ENCODE results near the gene FN1.

Gene FN1

DNA sequence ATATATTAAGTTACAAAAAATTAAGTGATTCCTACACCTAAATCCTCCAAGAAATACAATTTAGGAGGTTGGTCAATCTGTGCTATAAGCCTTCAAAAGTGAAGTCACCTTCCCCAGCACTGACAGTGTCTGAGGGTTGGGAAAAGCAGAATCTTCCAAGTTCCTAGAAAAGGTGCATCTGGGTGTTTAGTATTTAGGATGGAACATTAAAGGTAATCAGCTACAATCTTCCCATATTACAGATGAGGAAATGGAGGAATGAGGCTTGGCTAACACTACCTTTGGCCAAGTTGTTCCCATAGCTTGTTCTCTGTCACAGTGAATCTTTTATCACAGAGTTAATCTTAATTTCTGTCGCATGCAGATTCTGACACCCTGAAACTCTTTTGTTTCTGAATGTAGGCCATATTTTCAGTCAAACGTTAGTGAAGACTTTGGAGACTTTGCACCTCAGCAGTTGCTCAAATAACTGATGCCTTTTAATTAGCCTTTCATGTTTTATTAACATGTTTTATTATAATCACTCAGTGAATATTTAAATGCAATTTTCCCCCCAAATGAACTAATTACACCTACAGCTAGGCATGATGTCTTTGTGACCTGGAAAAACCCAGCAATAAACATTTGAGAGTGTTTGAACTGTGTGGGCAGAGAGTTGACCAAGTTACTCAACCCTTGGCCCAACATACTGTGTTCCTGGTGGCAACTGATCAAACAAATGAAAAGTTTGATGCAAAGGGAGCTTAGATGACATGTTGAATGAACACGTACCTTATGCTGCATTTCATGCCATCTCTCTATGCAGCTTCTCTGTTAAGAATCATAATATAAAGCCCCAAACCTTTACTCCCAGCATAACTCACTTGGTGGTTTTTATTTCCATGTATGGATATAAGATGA is 17.6 kb downstream of the FN1 start:
- TF ChIP-seq REST (IDR thresholded peaks at IDR 0.05; ENCODE audit: low read depth) (no peak), CREB1 (IDR thresholded peaks at IDR 0.05; ENCODE audit: low read depth) (no peak), USF1 (IDR thresholded peaks at IDR 0.05) (no peak), ZBTB7A (IDR thresholded peaks at IDR 0.05; ENCODE audit: low read depth) (no peak), CEBPB (IDR thresholded peaks at IDR 0.05) (no peak), EGR1 (IDR thresholded peaks at IDR 0.05) (no peak), NFIC (IDR thresholded peaks at IDR 0.05) (no peak), RAD21 (IDR thresholded peaks at IDR 0.05; ENCODE audit: low read depth) (no peak)

- no peak for TF ChIP-seq YY1 (IDR thresholded peaks at IDR 0.05; ENCODE audit: low read depth)
These were observed 18.4 kb downstream of the FN1 start for GRCh38 chr2:215417400-215417951.

GRCh38 chr2:215416656-215417055 is 19.2 kb downstream of the FN1 start:
- TF ChIP-seq REST (IDR thresholded peaks at IDR 0.05; ENCODE audit: low read depth), result no peak

DNA sequence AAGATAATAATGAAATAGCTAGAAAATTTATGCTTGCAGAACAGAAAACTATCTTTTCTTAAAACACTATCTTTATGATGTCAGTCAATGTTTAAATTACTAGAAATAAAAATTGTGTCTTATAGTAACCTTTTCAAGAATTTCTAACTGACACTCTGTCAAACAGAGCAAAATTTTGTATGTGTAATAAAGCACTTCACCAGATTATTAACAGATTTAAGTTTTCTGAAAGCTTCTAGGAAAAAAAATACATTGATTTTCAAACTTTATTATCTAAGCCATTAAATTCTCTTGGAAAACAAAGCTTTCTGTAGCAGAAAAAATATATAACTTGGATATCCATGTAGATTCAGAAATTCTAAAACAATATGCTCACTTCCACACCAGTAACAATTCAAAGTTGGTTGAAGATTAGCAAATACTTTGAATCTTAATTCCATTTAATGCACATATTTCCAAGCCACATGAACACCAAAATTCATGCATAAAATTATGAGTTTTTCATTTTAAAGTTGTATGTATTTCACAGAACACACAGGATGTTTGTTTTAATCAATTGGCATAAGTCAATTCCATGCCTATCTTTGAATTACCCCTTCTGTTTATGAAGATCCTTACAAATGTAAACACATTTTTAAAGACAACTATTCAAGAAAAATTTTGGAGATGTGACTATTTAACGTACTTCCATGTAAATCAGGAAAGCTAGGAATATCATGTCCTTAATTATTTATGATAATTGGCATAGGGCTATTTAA is 19.9 kb downstream of the FN1 start:
- TF ChIP-seq TAF1 (IDR thresholded peaks at IDR 0.05; ENCODE audit: low read depth) (no peak), TCF12 (IDR thresholded peaks at IDR 0.05; ENCODE audit: low read depth) (no peak), EP300 (IDR thresholded peaks at IDR 0.05; ENCODE audit: borderline replicate concordance) (no peak), ZBTB7A (IDR thresholded peaks at IDR 0.05; ENCODE audit: low read depth) (no peak), CREB1 (IDR thresholded peaks at IDR 0.05; ENCODE audit: low read depth) (no peak), FOXM1 (IDR thresholded peaks at IDR 0.05; ENCODE audit: borderline replicate concordance, low read depth) (no peak), EGR1 (IDR thresholded peaks at IDR 0.05) (no peak), CEBPB (IDR thresholded peaks at IDR 0.05) (no peak), TEAD4 (IDR thresholded peaks at IDR 0.05) (no peak), NFIC (IDR thresholded peaks at IDR 0.05) (no peak), REST (IDR thresholded peaks at IDR 0.05; ENCODE audit: low read depth) (no peak), RAD21 (IDR thresholded peaks at IDR 0.05; ENCODE audit: low read depth) (no peak)
- TF ChIP-seq, protein P1, sequence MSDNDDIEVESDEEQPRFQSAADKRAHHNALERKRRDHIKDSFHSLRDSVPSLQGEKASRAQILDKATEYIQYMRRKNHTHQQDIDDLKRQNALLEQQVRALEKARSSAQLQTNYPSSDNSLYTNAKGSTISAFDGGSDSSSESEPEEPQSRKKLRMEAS (IDR thresholded peaks at IDR 0.05), result no peak

DNA sequence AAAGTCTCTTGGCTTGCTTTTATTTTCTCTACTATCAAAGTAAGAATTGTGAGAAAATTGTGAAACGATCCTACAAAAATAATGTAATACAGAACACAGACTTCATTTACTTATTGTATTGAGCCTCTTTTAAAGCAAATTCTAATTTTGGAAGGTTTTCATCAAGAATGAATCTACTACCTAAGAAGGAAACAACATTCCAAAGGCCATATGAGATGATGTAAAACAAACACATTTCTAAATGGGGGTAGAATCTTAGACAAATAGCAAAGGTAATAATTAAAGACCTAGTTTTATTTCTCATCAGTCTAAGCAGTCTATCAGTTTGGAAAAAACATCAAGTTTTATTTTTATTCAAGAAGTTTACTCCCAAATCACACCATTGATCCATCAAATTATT is 20.6 kb downstream of the FN1 start:
- no peak for TF ChIP-seq REST (IDR thresholded peaks at IDR 0.05; ENCODE audit: low read depth)
- TF ChIP-seq TAF1 (IDR thresholded peaks at IDR 0.05; ENCODE audit: low read depth), result no peak
- TF ChIP-seq EP300 (IDR thresholded peaks at IDR 0.05; ENCODE audit: borderline replicate concordance), result no peak

All from Ishikawa (cell line).